IMR-90 (cell line): Measurements from ENCODE around the gene CHD2.

Experiments
- CTCF ChIP-seq: conservative IDR thresholded peaks from 2 replicates; pipeline ENCODE4 v1.5.1; 2012; ENCODE audit warnings: mild to moderate bottlenecking, low read depth, low read length, improper control_type of control experiment
- SMC3 ChIP-seq: fragments of 150-350 bp; IDR thresholded peaks from 2 replicates; pipeline ENCODE4 v1.6.1; 2016; ENCODE audit warnings: low read depth, mild to moderate bottlenecking, antibody characterized with exemption, low read length, moderate library complexity

GRCh38 chr15:93012786-93013185 lies 112.7 kb downstream of the CHD2 start:
- TF ChIP-seq CTCF (no peak), SMC3 (no peak)
